Measurements from ENCODE around the gene AOPEP. TPM values are rescaled to one million over a fixed set of nuclear protein-coding genes. Genes with fewer than 3 reads are reported as not detected.

Gene AOPEP
- total and polyA plus RNA-seq, 7 donors = 28.0 to 490 (median 184) TPM

GRCh38 chr9:94941211-94941875, 214.8 kb downstream of the AOPEP start:
- Histone ChIP-seq H3K27me3 (no peaks in the 10 kb centered on the region), H3K36me3 (no peaks in the 10 kb centered on the region), H3K9me3 (no peaks in the 10 kb centered on the region), H3K4me1 (peaks cover 0 to 43% (median 35%) of the 10 kb centered on the region in 4 donors), H3K4me3 (no peak overlapping the region), H3K27ac (peak overlapping the region in 1 of 4 donors; percentile 15)
- TF ChIP-seq CTCF (IDR thresholded peaks at IDR 0.05) (no peak), POLR2AphosphoS5 (IDR thresholded peaks at IDR 0.05) (no peak), EP300 (IDR thresholded peaks at IDR 0.05) (no peak), POLR2A (IDR thresholded peaks at IDR 0.05) (no peak)
- WGBS, 2 donors = 31 to 69% methylated on average over 3 of the region's 3 CpGs
- no peak for DNase-seq
- intact Hi-C loops (cut with DNase I) = no loop called here

GRCh38 chr9:94944626-94945025, 218.1 kb downstream of the AOPEP start:
- intact Hi-C loops (cut with DNase I) = no loop called here
- TF ChIP-seq EP300 (IDR thresholded peaks at IDR 0.05) (no peak), POLR2AphosphoS5 (IDR thresholded peaks at IDR 0.05) (no peak), POLR2A (IDR thresholded peaks at IDR 0.05) (no peak), CTCF (IDR thresholded peaks at IDR 0.05) (no peak)
- Histone ChIP-seq H3K4me3 (no peak overlapping the region), H3K27me3 (no peaks in the 10 kb centered on the region), H3K4me1 (peaks cover 0 to 24% (median 17%) of the 10 kb centered on the region in 4 donors), H3K36me3 (no peaks in the 10 kb centered on the region), H3K9me3 (no peaks in the 10 kb centered on the region), H3K27ac (peak overlapping the region in 2 of 4 donors; percentile 73)
- WGBS, 2 donors = 84 to 91% methylated on average over 1 of the region's 1 CpG
- DNase-seq = no peak

GRCh38 chr9:94945197-94946144, 219.0 kb downstream of the AOPEP start:
- DNase-seq = peak; percentile 86
- Histone ChIP-seq H3K4me3 (no peak overlapping the region), H3K27me3 (no peaks in the 10 kb centered on the region), H3K36me3 (no peaks in the 10 kb centered on the region), H3K4me1 (peaks cover 0 to 27% (median 18%) of the 10 kb centered on the region in 4 donors), H3K27ac (peak overlapping the region in 3 of 4 donors; percentile 31 to 73 (median 73)), H3K9me3 (no peaks in the 10 kb centered on the region)
- intact Hi-C loops (cut with DNase I) = no loop called here
- TF ChIP-seq POLR2A (IDR thresholded peaks at IDR 0.05) (no peak), EP300 (IDR thresholded peaks at IDR 0.05) (no peak), CTCF (IDR thresholded peaks at IDR 0.05) (no peak), POLR2AphosphoS5 (IDR thresholded peaks at IDR 0.05) (peak in 3 of 4 donors; percentile 26 to 47 (median 46))
- WGBS, 2 donors = 75 to 81% methylated on average over 14 of the region's 14 CpGs

- TF ChIP-seq CTCF (IDR thresholded peaks at IDR 0.05) (no peak), EP300 (IDR thresholded peaks at IDR 0.05) (no peak), POLR2A (IDR thresholded peaks at IDR 0.05) (no peak), POLR2AphosphoS5 (IDR thresholded peaks at IDR 0.05) (no peak)
- Histone ChIP-seq H3K27ac (peak overlapping the region in 3 of 4 donors; percentile 0 to 73 (median 73)), H3K9me3 (no peaks in the 10 kb centered on the region), H3K4me1 (peaks cover 0 to 27% (median 21%) of the 10 kb centered on the region in 4 donors), H3K36me3 (no peaks in the 10 kb centered on the region), H3K27me3 (no peaks in the 10 kb centered on the region), H3K4me3 (no peak overlapping the region)
- intact Hi-C loops (cut with DNase I) = no loop called here
- WGBS, 2 donors = 89 to 96% methylated on average over 3 of the region's 3 CpGs
- no peak for DNase-seq
Observed at GRCh38 chr9:94946256-94946655, 219.8 kb downstream of the AOPEP start.

Data from sigmoid colon (tissue), 7 donors.